Stimulated activated CD8-positive, alpha-beta memory T cell treated with anti-CD3 and anti-CD28 coated beads, Interleukin-4, amount 100 ng/mL, for 48 hours (primary cell): ENCODE data around the gene ADAT1.

Source experiments
- DNase-seq: peaks from one replicate; pipeline ENCODE4 v3.0.0-alpha.2; 2020

ADAT1 gene, protein sequence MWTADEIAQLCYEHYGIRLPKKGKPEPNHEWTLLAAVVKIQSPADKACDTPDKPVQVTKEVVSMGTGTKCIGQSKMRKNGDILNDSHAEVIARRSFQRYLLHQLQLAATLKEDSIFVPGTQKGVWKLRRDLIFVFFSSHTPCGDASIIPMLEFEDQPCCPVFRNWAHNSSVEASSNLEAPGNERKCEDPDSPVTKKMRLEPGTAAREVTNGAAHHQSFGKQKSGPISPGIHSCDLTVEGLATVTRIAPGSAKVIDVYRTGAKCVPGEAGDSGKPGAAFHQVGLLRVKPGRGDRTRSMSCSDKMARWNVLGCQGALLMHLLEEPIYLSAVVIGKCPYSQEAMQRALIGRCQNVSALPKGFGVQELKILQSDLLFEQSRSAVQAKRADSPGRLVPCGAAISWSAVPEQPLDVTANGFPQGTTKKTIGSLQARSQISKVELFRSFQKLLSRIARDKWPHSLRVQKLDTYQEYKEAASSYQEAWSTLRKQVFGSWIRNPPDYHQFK

DNA sequence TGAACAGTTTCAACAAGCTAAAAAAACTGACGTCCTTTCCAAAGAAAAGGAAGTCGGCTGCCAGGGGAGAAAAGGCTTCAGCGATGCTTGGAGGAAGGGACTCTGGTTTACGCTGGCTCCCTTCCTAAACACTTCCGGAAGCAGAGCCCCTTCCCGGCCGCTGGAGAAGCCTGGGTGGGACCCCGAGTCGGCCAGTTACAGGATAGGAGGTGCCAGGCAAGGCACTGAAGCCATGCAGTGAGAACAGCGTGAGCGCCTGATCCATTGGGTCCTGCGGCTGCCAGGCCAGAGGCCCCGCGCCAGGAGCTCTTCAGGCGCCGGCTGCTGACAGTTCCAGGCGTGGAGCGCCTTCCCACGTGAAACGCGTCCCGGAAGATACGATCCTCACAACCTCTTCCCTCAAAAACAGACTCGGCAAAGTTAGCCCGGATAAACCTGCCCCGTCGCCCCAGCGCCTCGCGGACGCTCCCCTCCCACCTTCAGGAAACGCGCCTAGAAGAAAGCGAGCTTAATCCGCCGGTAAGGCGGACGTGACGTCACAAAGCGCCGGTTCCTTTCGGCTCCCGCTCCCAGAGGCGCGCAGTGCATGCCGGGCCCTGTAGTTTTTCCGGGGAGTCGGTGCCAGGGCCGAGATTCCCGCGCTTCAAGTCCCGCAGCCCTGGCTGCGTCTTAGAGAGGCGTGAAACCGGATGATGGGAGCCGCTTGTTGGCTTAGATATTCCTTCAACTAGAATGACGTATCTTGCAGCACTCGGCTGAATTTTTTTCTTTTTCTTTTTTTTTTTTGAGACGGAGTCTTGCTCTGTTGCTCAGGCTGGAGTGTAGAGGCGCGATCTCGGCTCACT lies at the start of gene ADAT1:
Gene ADAT1, minus strand, starts transcription at position 521 of the 845 bp plus-strand sequence. CDS start 2,482 bp downstream, outside the sequence.
- DNase-seq, result peak; percentile 99

DNA sequence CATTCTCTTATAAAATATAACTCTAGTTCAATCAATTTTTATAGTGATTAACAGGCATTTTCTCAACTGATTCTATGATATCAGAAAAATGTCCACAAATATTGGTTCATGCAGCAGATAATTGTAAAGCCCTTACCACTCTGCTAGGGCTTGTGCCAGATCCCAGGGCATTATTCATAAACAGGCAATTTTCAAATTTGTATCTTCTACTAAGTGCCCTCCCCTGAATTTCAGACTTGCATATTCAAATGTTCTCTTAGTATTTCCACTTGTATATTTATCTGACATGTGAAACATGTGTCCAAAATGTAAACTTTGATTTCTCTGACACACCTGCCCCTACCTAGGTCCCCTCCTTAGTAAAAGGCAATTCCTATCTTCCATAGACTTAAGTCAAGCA lies 44.4 kb upstream of the ADAT1 start:
- DNase-seq, result no peak

DNA sequence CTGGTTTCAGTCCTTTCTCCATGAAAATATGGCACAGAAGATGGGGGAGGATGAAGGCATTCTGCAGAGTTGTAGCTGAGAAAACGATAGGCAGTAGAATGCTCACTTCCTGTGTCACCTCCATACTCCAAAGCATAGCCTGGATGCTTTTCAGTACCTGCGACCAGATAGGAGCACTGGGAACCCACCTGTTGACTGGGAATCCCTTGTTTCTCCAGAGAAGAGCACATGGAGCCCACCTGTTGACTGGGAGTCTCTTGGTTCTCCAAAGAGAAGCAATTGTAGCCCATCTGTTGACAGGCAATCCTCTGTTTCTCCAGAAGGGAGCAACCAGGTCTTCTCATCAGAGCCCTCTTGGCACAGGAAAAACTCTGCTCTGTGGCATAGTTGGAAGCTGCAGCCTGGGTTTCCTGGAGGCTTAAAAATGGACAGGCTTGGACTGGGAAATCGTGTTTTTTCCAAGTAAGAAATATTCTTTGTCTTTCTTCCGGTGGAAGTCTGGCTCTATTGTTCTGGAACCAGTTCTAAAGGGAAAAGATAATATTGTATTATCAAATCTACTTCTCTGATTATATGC lies 37.7 kb upstream of the ADAT1 start:
- no peak for DNase-seq

DNA sequence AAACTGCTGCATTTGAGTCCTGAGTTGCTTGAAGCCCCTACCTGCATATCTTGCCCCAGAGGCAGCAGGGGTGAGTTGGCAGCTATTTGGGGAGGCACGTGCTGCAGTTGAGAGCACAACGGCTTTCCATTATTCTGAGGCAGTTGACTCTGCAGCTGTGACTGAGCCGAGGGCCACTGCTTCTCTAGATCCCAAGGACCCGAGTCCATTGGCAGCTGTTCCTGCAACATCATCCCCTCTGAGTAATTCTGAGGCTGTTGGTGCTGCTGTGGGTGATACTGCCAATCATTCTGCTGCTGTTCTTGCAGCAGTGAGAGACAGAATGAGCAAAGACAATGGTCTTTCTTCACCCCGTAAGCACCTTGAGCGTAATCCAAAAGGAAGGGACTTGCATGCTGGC lies 37.2 kb upstream of the ADAT1 start:
- DNase-seq, result no peak

DNA sequence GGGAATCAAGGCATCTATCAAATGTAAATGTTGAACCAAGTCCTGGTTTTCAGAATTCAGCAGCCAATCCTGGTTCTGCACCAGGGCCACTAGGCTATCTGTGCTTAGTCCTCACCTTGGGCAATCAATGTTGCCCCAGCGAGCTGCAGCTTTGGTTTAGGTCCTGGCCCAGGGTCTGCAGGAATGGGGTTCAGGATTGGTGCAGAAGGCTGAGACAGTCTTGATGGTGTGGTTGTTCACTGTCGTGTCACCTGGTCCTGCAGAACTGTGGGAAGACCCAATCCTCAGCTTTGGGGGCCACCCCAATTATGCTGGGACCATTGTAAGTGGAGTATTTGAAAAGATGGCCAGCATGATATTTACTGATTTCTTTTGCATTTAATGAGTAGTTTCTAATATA lies 35.1 kb upstream of the ADAT1 start:
- no peak for DNase-seq

DNA sequence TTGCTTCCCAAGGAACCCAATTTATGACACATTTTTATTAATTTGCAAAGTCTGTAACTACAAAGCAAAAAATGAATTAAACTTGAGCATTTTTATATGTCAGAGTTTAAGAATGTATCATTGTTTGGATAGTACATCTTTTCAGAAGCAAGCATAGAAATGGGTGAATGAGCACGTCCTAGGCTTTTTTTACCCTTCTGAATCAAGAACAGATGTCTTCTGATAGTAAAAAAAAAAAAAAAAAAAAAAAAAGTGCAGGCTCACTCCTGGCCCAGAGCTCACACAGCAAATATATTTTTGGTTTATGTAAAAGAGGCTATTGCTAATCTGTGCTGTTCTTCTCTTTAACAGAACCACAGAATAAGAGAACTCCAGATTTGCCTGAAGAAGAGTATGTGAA lies 30.8 kb upstream of the ADAT1 start:
- no peak for DNase-seq

DNA sequence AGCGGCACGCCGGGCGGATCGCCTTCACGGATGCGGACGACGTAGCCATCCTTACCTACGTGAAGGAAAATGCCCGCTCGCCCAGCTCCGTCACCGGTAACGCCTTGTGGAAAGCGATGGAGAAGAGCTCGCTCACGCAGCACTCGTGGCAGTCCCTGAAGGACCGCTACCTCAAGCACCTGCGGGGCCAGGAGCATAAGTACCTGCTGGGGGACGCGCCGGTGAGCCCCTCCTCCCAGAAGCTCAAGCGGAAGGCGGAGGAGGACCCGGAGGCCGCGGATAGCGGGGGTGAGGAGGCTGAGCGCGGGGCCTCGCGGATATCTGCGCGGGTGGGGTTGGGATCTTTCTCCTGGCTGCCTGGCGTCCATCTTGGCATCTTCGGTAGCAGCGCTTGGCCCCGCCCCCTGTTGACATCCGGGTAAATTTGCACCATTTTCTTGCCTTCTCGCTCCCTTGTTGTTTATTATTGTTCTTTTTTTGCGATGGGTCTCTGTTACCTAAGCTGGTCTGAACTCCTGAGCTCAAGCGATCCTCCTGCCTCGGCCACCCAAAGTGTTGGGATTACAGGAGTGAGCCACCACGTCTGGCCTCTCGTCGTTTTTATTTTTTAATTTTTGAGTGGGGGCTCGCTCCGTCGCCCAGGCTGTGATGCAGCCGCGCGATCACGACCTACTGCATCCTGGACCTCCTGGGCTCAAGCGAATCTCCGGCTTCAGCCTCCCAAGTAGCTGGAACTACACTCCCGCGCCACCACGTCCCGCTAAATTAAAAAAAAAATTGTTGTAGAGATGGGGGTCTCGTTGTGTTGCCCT lies 25.4 kb upstream of the ADAT1 start:
- peak; percentile 91 for DNase-seq

DNA sequence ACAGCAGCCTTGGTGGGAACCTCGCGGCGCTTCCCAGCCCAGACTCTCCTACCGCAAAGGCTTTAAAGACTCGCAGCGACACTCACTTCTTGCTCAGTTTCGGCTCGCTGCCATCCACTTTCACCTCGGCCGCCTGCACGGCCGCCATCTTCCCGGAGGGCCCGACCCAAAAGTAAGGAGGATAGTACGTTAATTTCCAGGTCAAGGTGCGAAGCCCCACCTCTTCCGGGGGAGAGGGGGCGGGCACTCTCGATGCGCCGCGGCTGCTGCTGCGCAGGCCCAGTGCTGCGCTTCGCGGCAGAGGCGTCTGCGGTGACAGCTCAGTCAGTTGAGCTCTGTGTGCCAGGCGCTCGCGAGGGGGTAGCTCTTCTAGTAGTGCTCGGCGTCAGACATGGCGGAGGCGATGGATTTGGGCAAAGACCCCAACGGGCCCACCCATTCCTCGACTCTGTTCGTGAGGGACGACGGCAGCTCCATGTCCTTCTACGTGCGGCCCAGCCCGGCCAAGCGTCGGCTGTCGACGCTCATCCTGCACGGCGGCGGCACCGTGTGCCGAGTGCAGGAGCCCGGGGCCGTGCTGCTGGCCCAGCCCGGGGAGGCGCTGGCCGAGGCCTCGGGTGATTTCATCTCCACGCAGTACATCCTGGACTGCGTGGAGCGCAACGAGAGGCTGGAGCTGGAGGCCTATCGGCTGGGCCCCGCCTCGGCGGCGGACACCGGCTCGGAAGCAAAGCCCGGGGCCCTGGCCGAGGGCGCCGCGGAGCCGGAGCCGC lies 24.6 kb upstream of the ADAT1 start, which contains the start of the genes KARS1 and TERF2IP:
Gene KARS1, minus strand, starts transcription at position 174 of the 773 bp plus-strand sequence. Its CDS starts 26 bp downstream, at position 148.
Gene TERF2IP, plus strand, starts transcription at position 282 of the 773 bp plus-strand sequence. Its CDS starts 110 bp downstream, at position 392.
- DNase-seq, result peak; percentile 94

DNA sequence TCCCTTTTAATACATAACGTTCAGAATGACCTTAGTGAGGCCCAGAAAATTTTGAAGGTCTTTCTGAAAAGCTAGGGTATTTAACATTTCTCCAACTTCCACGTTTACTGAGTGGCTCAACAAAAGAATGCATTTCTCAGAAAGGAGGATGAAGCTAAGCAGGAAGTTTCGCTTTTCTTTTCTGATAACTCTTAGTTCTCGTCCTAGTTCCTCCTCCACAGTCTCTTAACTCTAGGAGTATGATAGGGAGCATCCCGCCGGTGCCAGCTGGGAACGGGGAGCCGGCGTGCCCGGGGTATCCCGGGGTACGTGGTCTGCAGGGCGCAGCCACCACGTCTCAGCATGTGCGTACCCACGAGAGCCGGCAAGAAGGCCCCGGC lies 24.0 kb upstream of the ADAT1 start:
- DNase-seq, result no peak

DNA sequence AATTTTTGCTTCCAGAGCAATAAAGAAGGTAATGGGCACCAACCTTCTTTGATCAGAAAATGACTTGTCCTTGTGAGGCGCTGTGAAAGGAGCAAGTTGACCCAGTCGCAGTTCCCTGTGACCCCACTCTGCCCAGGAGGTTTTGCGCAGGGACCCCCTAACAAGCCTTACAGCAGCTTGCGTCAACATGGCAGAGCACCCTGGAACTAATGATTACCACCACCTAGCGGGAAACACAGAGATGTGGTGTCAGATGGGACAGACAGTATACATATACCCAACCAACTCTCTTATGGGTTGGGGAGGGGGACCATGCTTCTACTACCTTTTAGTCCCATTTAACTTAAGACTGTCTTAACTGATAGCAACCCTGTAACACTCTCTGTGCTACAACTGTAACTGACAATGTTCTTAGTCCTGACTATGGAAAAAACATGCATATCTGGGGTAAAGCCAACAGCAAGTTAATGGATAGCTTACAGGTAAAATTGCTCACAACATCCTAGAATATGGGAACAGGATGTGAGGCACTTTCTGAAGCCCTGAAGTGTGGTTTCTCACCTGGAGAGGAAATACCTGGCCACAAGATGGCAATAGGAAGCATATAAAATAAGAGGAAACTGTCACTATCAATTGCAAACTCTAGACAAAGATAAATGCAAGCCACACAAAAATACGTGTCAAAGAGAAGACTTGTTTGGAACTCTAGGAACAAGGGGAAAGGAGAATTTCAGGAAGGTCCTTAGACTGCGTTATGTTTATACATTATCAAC lies 21.3 kb upstream of the ADAT1 start:
- no peak for DNase-seq

DNA sequence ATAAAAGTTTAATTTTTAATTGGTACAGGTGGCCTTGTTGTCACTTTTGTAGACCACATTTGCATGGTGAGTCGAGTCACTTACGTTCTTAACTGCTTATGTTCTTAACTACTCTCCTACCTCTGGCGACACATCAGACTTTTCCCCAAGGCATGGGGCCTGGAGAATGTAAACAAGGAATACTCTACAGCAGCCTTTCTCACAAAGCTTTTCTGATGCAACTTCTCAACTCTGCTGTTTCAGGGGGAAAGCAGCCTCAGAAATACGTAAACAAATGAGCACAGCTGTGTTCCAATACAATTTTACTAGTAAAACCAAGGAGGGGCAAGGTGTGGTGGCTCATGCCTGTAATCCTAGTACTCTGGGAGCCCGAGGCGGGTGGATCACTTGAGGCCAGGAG lies 17.5 kb upstream of the ADAT1 start:
- no peak for DNase-seq

DNA sequence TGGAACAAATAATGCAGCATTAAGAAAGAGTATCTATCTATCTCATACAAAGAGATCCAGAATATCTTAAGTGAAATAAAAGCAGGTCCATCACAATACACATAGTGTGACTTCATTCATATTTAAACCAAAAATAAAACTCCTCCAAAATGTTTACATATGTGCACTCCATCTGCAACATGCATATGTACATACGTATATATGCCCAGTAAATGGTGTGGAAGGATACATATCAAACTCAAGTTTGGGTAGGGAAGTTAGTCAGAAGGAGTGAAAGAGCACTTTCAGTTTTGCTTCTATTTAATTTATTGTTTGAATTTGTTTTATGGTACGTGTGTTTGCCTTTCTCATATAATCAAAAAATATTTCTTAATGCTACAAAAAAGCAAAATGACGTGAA lies 12.0 kb upstream of the ADAT1 start:
- no peak for DNase-seq

DNA sequence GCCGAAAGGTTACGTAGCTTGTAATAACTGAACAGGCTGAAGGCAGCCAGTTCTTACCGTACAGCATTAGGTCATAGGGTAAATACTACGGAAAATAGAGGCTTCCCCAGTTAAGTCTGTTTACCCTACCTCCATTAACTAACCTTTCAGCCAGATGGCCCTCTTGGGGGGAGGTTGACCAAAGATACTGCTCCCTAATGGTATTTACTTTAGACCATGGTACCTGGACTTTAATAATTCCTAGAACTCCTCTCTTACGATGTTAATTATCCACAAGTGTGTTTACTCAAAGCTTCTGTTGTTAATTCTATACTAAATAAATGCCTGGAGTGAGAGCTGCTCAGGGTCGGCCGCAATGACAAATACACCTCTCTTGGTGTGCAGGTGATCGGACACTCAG lies 9.8 kb upstream of the ADAT1 start:
- DNase-seq, result no peak

DNA sequence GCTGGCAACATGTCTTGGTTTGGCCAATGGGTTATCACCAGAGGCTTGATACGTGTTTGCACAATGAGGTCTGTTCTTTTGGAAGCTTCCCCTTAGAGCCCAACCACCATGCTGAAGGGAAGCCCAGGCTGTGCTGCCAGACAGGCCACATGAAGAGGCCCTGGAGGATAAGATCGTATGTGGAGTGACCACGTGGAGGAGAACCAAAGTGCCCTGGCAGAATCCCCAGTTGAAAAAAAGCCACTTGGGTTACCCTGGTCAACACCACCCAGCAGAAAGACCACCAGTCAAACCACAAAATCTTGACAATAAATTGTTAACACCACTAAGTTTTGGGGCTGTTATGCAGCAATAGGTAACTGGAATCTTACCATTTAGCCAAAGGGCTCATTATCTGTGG lies 7.0 kb upstream of the ADAT1 start:
- no peak for DNase-seq

DNA sequence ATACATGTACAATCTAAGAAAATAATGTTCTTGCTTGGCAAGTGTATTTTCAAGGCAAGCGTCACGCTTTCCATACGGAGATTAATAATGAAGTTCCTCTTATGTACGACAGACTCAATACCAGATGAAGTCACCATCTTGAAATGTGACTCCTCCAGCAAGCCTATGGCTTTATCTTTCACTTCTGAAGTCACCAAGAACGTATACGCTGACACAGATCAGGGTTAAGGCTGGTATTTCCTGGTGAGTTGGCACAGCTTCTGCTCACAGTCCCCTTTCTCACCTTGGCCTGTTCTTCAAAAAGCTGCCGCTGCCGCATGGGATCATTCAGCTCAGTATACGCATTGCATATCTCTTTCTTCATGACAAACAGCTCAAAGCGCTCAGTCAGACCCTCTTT lies 6.1 kb upstream of the ADAT1 start:
- no peak for DNase-seq

DNA sequence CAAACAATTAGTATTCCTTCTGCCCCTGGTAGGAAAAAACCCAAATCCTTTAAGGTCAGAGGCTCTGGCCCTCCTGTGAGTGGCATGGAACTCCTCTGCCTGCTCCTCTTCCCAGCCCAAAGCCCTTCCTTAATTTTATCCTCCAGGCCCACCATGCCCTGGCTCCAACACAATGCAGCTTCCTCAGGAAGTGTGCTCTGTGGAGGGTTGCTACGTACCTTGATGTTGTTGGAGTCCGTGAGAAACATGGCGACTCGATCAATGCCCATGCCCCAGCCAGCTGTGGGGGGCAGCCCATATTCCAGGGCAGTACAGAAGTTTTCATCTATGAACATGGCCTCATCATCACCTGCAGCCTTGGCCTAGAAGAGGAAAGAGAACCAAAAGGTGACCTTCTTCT lies 5.3 kb upstream of the ADAT1 start:
- no peak for DNase-seq

DNA sequence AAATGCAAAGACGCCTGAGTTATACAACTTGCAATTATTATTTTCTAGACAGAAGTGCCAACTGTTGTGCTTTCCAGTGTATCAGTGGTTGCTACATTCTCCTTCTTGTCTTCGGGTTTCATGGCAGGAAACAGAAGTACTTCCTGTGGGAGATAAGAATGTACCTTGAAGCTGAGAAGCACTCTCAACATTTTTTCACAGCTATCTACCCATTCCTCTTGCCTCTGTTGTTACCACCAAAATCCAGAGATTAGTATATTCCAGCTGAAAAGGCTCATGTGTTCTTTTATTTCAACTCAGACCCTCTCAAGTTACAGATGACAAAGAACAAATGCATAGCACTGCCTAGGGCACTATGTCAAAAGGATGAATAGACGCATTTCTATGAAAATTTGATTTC lies 4.8 kb upstream of the ADAT1 start:
- DNase-seq, result no peak

DNA sequence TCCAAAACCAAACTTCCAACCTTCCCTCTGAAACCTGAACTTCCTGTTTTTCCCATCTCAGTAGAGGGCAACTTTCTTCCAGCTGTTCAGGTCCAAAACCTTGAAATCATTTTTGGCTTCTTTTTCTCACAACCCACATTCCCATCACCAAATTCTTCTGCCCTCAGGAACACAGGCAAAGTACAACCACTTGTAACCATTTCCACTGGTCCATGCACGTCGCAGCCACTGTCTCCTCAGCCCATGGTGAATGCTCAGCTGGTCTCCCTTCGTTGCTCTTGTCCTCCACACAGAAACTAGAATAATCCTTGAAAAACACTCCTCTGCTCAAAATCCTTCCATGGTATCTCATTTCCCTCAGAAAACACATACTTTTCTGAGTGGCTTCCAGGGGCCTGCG lies 3.7 kb upstream of the ADAT1 start:
- DNase-seq, result no peak

DNA sequence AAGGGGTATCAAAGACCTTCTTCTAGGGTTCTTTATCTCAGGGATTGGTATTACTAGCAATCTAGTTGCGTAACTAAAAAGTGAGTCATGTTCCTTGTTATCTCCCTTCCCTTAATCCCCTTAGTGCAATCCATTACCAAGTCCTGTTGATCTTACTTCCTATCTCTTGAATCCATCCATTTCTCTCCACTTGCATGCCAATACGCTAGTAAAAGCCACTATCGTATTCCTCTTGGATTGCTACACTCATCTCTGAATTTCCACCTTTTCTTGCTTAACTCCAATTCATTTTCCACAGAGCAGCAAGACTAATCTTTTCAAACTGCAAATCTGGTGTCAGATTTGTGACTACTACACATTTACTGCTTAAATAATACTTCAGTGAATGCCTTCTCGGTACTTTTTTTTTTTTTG lies 1.8 kb upstream of the ADAT1 start:
- no peak for DNase-seq

DNA sequence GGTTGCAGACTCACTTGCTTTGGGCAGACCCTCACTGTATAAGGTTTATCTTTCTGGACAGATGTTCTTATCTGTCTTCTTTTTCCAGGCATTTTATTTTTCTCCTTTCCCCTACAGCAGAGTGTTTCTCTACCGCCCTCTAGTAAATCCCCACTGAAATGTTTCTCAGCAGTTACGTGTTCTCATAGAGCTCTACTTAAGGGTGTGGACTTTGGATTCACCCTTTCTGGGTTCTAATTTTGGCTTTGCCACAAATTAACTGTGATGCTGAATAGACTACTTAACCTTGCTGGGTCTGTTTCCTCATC lies 2.0 kb downstream of the ADAT1 start:
- DNase-seq, result no peak
